Nephron (organoid): ENCODE measurements around the gene HDAC3.

Experiments used
- H3K27ac Mint-ChIP-seq, 3 experiments: 2 replicates each; pipeline ENCODE4 v1.8.0; 2020; ENCODE audit warnings: mixed read lengths in 3 of 3, mild to moderate bottlenecking in 2 of 3, moderate library complexity in 1 of 3
- H3K27me3 Mint-ChIP-seq: 2 replicates; pipeline ENCODE4 v1.8.0; 2021; ENCODE audit warnings: low read depth, mild to moderate bottlenecking, moderate library complexity, mixed read lengths
- H3K36me3 Mint-ChIP-seq: 2 replicates; pipeline ENCODE4 v1.8.0; 2020; ENCODE audit warnings: low read depth, mixed read lengths
- H3K4me1 Mint-ChIP-seq: 2 replicates; pipeline ENCODE4 v1.8.0; 2020; ENCODE audit warnings: mixed read lengths
- H3K4me3 Mint-ChIP-seq, 3 experiments: 2 replicates each; pipeline ENCODE4 v1.8.0; 2020; ENCODE audit warnings: mild to moderate bottlenecking in 3 of 3, mixed read lengths in 3 of 3, moderate library complexity in 2 of 3
- H3K9me3 Mint-ChIP-seq: 2 replicates; pipeline ENCODE4 v1.8.0; 2020; ENCODE audit warnings: mixed read lengths
- CTCF ChIP-seq, 3 experiments: fragments of 200-600 bp; sonication (generic); IDR thresholded peaks; one replicate each; pipeline ENCODE4 v1.5.0; 2021; ENCODE audit warnings: antibody characterized with exemption in 3 of 3; ENCODE audit not compliant: unreplicated experiment in 3 of 3

The HDAC3 gene

GRCh38 chr5:141628175-141628788, 8.4 kb downstream of the HDAC3 start:
- Mint-ChIP-seq H3K27me3 (no peaks in the 10 kb centered on the region), H3K27ac (no peak overlapping the region), H3K4me1 (peaks cover 7% of the 10 kb centered on the region), H3K4me3 (no peak overlapping the region), H3K9me3 (no peaks in the 10 kb centered on the region), H3K36me3 (peaks cover 79% of the 10 kb centered on the region)
- TF ChIP-seq CTCF (IDR thresholded peaks at IDR 0.05; ENCODE audit: unreplicated experiment in 3 of 3) = no peak

GRCh38 chr5:141623611-141624010, 13.0 kb downstream of the HDAC3 start:
- H3K4me3 Mint-ChIP-seq = no peak overlapping the region
- no peaks in the 10 kb centered on the region for H3K9me3 Mint-ChIP-seq
- peak overlapping the region; percentile 27 to 64 (median 48) for H3K27ac Mint-ChIP-seq
- H3K27me3 Mint-ChIP-seq = no peaks in the 10 kb centered on the region
- peaks cover 60% of the 10 kb centered on the region for H3K36me3 Mint-ChIP-seq
- peaks cover 10% of the 10 kb centered on the region for H3K4me1 Mint-ChIP-seq
- TF ChIP-seq CTCF (IDR thresholded peaks at IDR 0.05; ENCODE audit: unreplicated experiment in 3 of 3) = no peak

- peaks cover 11% of the 10 kb centered on the region for H3K4me1 Mint-ChIP-seq
- H3K9me3 Mint-ChIP-seq = no peaks in the 10 kb centered on the region
- TF ChIP-seq CTCF (IDR thresholded peaks at IDR 0.05; ENCODE audit: unreplicated experiment in 3 of 3) = no peak
- H3K27ac Mint-ChIP-seq = peak overlapping the region; percentile 27 to 64 (median 48)
- H3K4me3 Mint-ChIP-seq = no peak overlapping the region
- peaks cover 56% of the 10 kb centered on the region for H3K36me3 Mint-ChIP-seq
- no peaks in the 10 kb centered on the region for H3K27me3 Mint-ChIP-seq
Observed at GRCh38 chr5:141623186-141623585, 13.5 kb downstream of the HDAC3 start.

GRCh38 chr5:141618804-141619554, 17.7 kb downstream of the HDAC3 start, which contains the start of gene DIAPH1:
Gene DIAPH1 (minus strand): TSS chr5:141619000. CDS start chr5:141618914, 86 bp downstream.
- H3K27me3 Mint-ChIP-seq = no peaks in the 10 kb centered on the region
- H3K4me3 Mint-ChIP-seq = peak within 1 kb of the TSS; percentile 96 to 98 (median 96)
- H3K4me1 Mint-ChIP-seq = peaks cover 36% of the 10 kb centered on the region
- no peaks in the 10 kb centered on the region for H3K9me3 Mint-ChIP-seq
- TF ChIP-seq CTCF (IDR thresholded peaks at IDR 0.05; ENCODE audit: unreplicated experiment in 3 of 3) = peak; percentile 96 to 99 (median 97)
- peak within 1 kb of the TSS; percentile 88 to 98 (median 91) for H3K27ac Mint-ChIP-seq
- H3K36me3 Mint-ChIP-seq = peaks cover 23% of the 10 kb centered on the region

- Mint-ChIP-seq H3K36me3 (peaks cover 16% of the 10 kb centered on the region), H3K9me3 (no peaks in the 10 kb centered on the region), H3K27me3 (no peaks in the 10 kb centered on the region), H3K4me1 (peaks cover 28% of the 10 kb centered on the region), H3K27ac (peak overlapping the region; percentile 88 to 98 (median 91)), H3K4me3 (peak overlapping the region; percentile 96 to 98 (median 96))
- no peak for TF ChIP-seq CTCF (IDR thresholded peaks at IDR 0.05; ENCODE audit: unreplicated experiment in 3 of 3)
Observed at GRCh38 chr5:141618030-141618803, 18.4 kb downstream of the HDAC3 start.
